Thymus (tissue), 11 donors: Measurements from ENCODE around the gene CCDC183. TPM values are rescaled to one million over a fixed set of nuclear protein-coding genes. Genes with fewer than 3 reads are reported as not detected.
"Not testable (repeated sequence)": the region's sequence is repeated elsewhere in the genome, so short reads cannot be mapped to it uniquely, and the experiment has no call there.

Source experiments
- DNase-seq, 9 donors: peaks; one replicate each; pipeline ENCODE4 v3.0.0-alpha.2; 2013; ENCODE audit warnings: low spot score in 9 of 9, low read depth in 6 of 9, missing footprints in 1 of 9
- H3K27ac ChIP-seq, 2 donors: one replicate each; pipeline ENCODE4 v1.5.1; 2013; ENCODE audit warnings: control low read depth in 1 of 2, low read depth in 1 of 2, low read length in 1 of 2, mild to moderate bottlenecking in 1 of 2, moderate library complexity in 1 of 2
- H3K27me3 ChIP-seq, 2 donors: one replicate each; pipeline ENCODE4 v1.5.1; 2013; ENCODE audit warnings: low read length in 1 of 2; ENCODE audit not compliant: control insufficient read depth in 2 of 2, insufficient read depth in 1 of 2
- H3K36me3 ChIP-seq, 2 donors: one replicate each; pipeline ENCODE4 v1.5.1; 2013; ENCODE audit warnings: low read length in 1 of 2, mild to moderate bottlenecking in 1 of 2, moderate library complexity in 1 of 2; ENCODE audit not compliant: control insufficient read depth in 2 of 2, insufficient read depth in 2 of 2
- H3K4me1 ChIP-seq, 2 donors: one replicate each; pipeline ENCODE4 v1.5.1; 2013; ENCODE audit warnings: low read length in 2 of 2; ENCODE audit not compliant: control insufficient read depth in 2 of 2, insufficient read depth in 2 of 2
- H3K4me3 ChIP-seq, 2 donors: one replicate each; pipeline ENCODE4 v1.5.1; 2013; ENCODE audit warnings: low read length in 2 of 2, control low read depth in 1 of 2, mild to moderate bottlenecking in 1 of 2
- H3K9me3 ChIP-seq, 2 donors: one replicate each; pipeline ENCODE4 v1.5.1; 2013; ENCODE audit warnings: low read length in 1 of 2, mild to moderate bottlenecking in 1 of 2; ENCODE audit not compliant: control insufficient read depth in 2 of 2, insufficient read depth in 1 of 2
- WGBS: extraction: QIAGEN DNeasy Blood & Tissue Kit; methylation state at CpG from one replicate; pipeline ENCODE4 v1.1.7; 2013; 5-methylcytosine and 5-hydroxymethylcytosine counted together
- polyA plus RNA-seq: library from polyadenylated mRNA; stranded (reverse); fragments of 200-250 nt; gene quantifications from one replicate; pipeline ENCODE4 v1.2.3, GENCODE V29; 2013
- total RNA-seq: library from RNA; stranded (reverse); fragments of 120-200 nt; gene quantifications from one replicate; pipeline ENCODE4 v1.2.4, GENCODE V29; 2013
- donor health status: healthy.

CCDC183 gene
- total and polyA plus RNA-seq, 2 donors: 3.2 to 5.0 TPM

- Histone ChIP-seq H3K27me3 (peaks cover 0 to 4% of the 10 kb centered on the region in 2 donors), H3K4me3 (no peak overlapping the region), H3K4me1 (peaks cover 0 to 13% of the 10 kb centered on the region in 2 donors), H3K36me3 (peaks cover 32 to 70% of the 10 kb centered on the region in 2 donors), H3K9me3 (no peaks in the 10 kb centered on the region), H3K27ac (no peak overlapping the region)
- DNase-seq: no peak
- 96% methylated on average over 27 of the region's 27 CpGs for WGBS
Measured at GRCh38 chr9:136837146-136837855, 41.2 kb downstream of the CCDC183 start.

DNA sequence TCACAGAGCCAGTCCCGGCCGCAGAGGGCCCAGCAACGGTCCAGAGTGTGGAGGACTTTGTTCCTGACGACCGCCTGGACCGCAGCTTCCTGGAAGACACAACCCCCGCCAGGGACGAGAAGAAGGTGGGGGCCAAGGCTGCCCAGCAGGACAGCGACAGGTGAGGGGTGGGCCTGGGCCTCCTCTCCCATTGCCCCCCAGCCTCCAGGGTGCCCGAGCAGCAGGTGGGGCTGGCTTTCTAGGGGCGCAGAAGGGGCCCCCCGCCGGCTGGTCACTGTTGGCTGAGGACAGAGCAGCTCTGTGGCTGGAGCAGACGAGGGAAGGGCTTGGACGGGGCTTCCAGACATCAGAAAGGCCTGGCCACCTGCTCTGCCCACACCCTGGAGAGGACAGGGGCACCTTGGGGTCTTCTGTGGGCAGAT, 41.7 kb downstream of the CCDC183 start:
- H3K9me3 ChIP-seq, DNase-seq, H3K27me3 ChIP-seq, H3K27ac ChIP-seq, H3K4me3 ChIP-seq: not testable (repeated sequence)
- WGBS: 97% methylated on average over 15 of the region's 15 CpGs
- Histone ChIP-seq H3K4me1 (peaks cover 0 to 18% of the 10 kb centered on the region in 2 donors), H3K36me3 (peaks cover 29 to 65% of the 10 kb centered on the region in 2 donors)

- H3K36me3 ChIP-seq: peaks cover 29 to 63% of the 10 kb centered on the region in 2 donors
- no peak for DNase-seq
Measured at GRCh38 chr9:136838314-136839228, 42.4 kb downstream of the CCDC183 start.

DNA sequence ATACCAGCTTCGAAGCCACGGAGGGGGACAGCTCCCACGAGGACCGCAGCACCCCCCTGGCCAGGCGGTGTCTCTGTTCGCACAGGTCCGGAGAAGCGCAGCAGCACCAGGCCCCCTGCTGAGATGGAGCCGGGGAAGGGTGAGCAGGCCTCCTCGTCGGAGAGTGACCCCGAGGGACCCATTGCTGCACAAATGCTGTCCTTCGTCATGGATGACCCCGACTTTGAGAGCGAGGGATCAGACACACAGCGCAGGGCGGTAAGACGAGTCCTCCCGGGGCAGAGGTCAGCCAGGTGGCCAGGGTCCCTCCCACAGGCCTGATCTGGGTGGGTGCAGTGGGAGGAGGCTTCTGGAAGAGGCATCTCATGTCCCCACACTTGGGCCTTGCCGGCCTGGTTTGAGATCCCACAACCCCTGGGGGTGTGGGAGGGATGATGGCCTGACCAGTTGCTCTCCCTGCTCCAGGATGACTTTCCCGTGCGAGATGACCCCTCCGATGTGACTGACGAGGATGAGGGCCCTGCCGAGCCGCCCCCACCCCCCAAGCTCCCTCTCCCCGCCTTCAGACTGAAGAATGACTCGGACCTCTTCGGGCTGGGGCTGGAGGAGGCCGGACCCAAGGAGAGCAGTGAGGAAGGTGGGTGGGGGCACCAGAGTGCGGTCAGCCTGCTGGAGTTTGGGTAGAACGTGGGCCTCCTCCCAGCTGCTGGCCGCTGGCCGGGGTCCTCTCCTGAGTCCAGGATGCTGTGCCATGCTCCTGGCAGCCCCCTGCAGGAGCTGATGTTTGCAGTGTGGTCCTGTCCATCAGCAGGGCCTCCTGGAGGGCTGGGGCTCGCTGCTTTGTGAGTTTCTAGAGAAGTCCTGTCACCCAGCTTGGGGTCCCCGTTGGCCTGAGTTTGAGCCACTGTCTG, 43.3 kb downstream of the CCDC183 start:
- no peak for DNase-seq
- H3K27me3 ChIP-seq: peaks cover 14 to 24% of the 10 kb centered on the region in 2 donors
- WGBS: 96% methylated on average over 36 of the region's 36 CpGs
- H3K27ac ChIP-seq: no peak overlapping the region
- H3K4me3 ChIP-seq: no peak overlapping the region
- peaks cover 0 to 2% of the 10 kb centered on the region in 2 donors for H3K9me3 ChIP-seq
- H3K4me1 ChIP-seq: peaks cover 6 to 30% of the 10 kb centered on the region in 2 donors
- peaks cover 26 to 59% of the 10 kb centered on the region in 2 donors for H3K36me3 ChIP-seq

More at GRCh38 chr9:136838314-136839228, 42.4 kb downstream of the CCDC183 start:
- H3K27me3 ChIP-seq: peaks cover 6 to 16% of the 10 kb centered on the region in 2 donors
- H3K4me3 ChIP-seq: no peak overlapping the region
- no peaks in the 10 kb centered on the region for H3K9me3 ChIP-seq
- WGBS: 95% methylated on average over 29 of the region's 29 CpGs
- H3K4me1 ChIP-seq: peaks cover 4 to 25% of the 10 kb centered on the region in 2 donors
- peak overlapping the region in 1 of 2 donors; percentile 18 for H3K27ac ChIP-seq

DNA sequence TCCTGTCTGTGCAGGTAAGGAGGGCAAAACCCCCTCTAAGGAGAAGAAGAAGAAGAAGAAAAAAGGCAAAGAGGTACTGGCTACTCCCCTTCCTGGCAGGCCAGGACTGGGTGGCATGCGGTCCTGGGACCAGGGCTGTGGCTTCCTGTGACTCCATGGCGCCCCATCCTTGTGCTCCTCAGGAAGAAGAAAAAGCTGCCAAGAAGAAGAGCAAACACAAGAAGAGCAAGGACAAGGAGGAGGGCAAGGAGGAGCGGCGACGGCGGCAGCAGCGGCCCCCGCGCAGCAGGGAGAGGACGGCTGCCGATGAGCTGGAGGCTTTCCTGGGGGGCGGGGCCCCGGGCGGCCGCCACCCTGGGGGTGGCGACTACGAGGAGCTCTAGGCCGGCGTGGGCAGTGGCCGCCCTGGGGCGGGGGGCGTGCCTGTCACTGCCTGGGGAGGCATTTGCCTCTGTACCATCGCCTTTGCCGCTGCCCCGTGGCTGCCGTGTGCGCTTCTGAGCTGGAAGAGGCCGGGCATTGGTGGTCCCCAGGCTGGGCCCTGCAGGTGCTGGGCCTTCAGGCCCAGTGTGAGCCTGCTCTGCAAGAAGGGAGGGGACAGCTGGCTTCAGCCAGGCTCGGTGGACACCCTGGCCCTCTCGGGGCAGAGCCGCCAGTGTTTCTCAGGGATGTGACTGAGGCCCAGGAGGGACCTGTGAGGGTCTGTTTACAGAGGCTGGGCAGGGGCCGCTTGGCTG, 44.2 kb downstream of the CCDC183 start:
- Histone ChIP-seq H3K9me3 (peaks cover 0 to 2% of the 10 kb centered on the region in 2 donors), H3K4me3 (no peak overlapping the region), H3K27me3 (peaks cover 22 to 29% of the 10 kb centered on the region in 2 donors), H3K36me3 (peaks cover 26 to 56% of the 10 kb centered on the region in 2 donors), H3K27ac (no peak overlapping the region), H3K4me1 (peaks cover 6 to 30% of the 10 kb centered on the region in 2 donors)
- 96% methylated on average over 32 of the region's 32 CpGs for WGBS
- no peak for DNase-seq

GRCh38 chr9:136840877-136841645, 44.9 kb downstream of the CCDC183 start:
- H3K27ac ChIP-seq: peak overlapping the region in 1 of 2 donors; percentile 60
- H3K36me3 ChIP-seq: peaks cover 26 to 50% of the 10 kb centered on the region in 2 donors
- peaks cover 30 to 36% of the 10 kb centered on the region in 2 donors for H3K27me3 ChIP-seq
- whole genome bisulfite sequencing: 89% methylated on average over 28 of the region's 28 CpGs
- H3K9me3 ChIP-seq: peaks cover 2 to 3% of the 10 kb centered on the region in 2 donors
- H3K4me1 ChIP-seq: peaks cover 6 to 30% of the 10 kb centered on the region in 2 donors
- DNase-seq: peak in 2 of 9 donors; percentile 37 to 43
- no peak overlapping the region for H3K4me3 ChIP-seq

- DNase-seq, H3K27ac ChIP-seq, H3K9me3 ChIP-seq: not testable (repeated sequence)
- Histone ChIP-seq H3K27me3 (peaks cover 37 to 44% of the 10 kb centered on the region in 2 donors), H3K4me3 (peak overlapping the region; percentile 45 to 55), H3K36me3 (peaks cover 26 to 42% of the 10 kb centered on the region in 2 donors), H3K4me1 (peaks cover 9 to 30% of the 10 kb centered on the region in 2 donors)
- WGBS: 78% methylated on average over 16 of the region's 16 CpGs
Measured at GRCh38 chr9:136841646-136842379, 45.7 kb downstream of the CCDC183 start.
